PC-3 (cell line): ENCODE measurements around the gene PLPPR3. TPM values are rescaled to one million over a fixed set of nuclear protein-coding genes. Genes with fewer than 3 reads are reported as not detected.

Source experiments
- ATAC-seq: fragments of 200-7000 bp; cut with Tn5 transposase; 2 replicates; pipeline ENCODE4 v1.9.1; 2020; ENCODE audit warnings: mild to moderate bottlenecking, moderate library complexity
- BruUV-seq: library from RNA; stranded (reverse); fragments of 400-500 nt; replicated peaks from 2 replicates; lab custom pipeline; 2021; lab: Mats Ljungman, UMichigan
- CTCF ChIA-PET: fragments of 300-600 bp; sonication (Branson Sonifier 250); formaldehyde crosslinking; loops from one replicate; lab custom pipeline; 2022; ENCODE audit warnings: antibody characterized with exemption; lab: Charles Lee
- POLR2A ChIA-PET: fragments of 300-600 bp; sonication (Branson Sonifier 250); formaldehyde crosslinking; loops from one replicate; lab custom pipeline; 2022; ENCODE audit warnings: antibody characterized with exemption; ENCODE audit not compliant: unreplicated experiment; lab: Charles Lee
- DNase-seq: peaks from one replicate; pipeline ENCODE4 v3.0.0-alpha.2; 2015
- H2AFZ ChIP-seq: fragments of 300-600 bp; sonication (generic); 2 replicates; pipeline ENCODE4 v1.6.0; 2016; ENCODE audit warnings: antibody characterized with exemption, low read length
- H3F3A ChIP-seq: fragments of 300-600 bp; sonication (generic); one replicate; pipeline ENCODE4 v1.6.0; 2017; ENCODE audit warnings: antibody characterized with exemption, low read length, control low read depth, mild to moderate bottlenecking; ENCODE audit not compliant: unreplicated experiment
- H3K27ac ChIP-seq: fragments of 300-600 bp; sonication (generic); 2 replicates; pipeline ENCODE4 v1.5.1; 2016; ENCODE audit warnings: mild to moderate bottlenecking, low read length
- H3K27me3 ChIP-seq: fragments of 300-600 bp; sonication (generic); 2 replicates; pipeline ENCODE4 v1.6.1; 2016; ENCODE audit warnings: low read length, mixed read lengths
- H3K36me3 ChIP-seq: fragments of 300-600 bp; sonication (generic); 2 replicates; pipeline ENCODE4 v1.6.1; 2016; ENCODE audit warnings: low read depth, mixed run types, low read length, mixed read lengths
- H3K4me1 ChIP-seq: fragments of 300-600 bp; sonication (generic); 2 replicates; pipeline ENCODE4 v1.5.1; 2016; ENCODE audit warnings: low read length; ENCODE audit not compliant: insufficient read depth
- H3K4me2 ChIP-seq: fragments of 300-600 bp; sonication (generic); 2 replicates; pipeline ENCODE4 v1.6.0; 2016; ENCODE audit warnings: low read length
- H3K4me3 ChIP-seq: fragments of 300-600 bp; sonication (generic); 2 replicates; pipeline ENCODE4 v1.5.1; 2016; ENCODE audit warnings: mild to moderate bottlenecking, low read length, mixed read lengths
- H3K79me2 ChIP-seq: fragments of 300-600 bp; sonication (generic); 2 replicates; pipeline ENCODE4 v1.6.1; 2017; ENCODE audit warnings: low read length, mixed read lengths
- H3K9ac ChIP-seq: fragments of 300-600 bp; sonication (generic); 2 replicates; pipeline ENCODE4 v1.6.0; 2016; ENCODE audit warnings: mild to moderate bottlenecking, low read length
- H3K9me2 ChIP-seq: fragments of 300-600 bp; sonication (generic); replicated peaks from 2 replicates; pipeline ENCODE4 v1.6.1; 2016; ENCODE audit warnings: mixed run types, low read length, mixed read lengths
- H3K9me3 ChIP-seq: fragments of 300-600 bp; sonication (generic); 2 replicates; pipeline ENCODE4 v1.6.1; 2016; ENCODE audit warnings: low read length, mixed read lengths
- H4K20me1 ChIP-seq: fragments of 300-600 bp; sonication (generic); 2 replicates; pipeline ENCODE4 v1.6.1; 2016; ENCODE audit warnings: low read length, mixed read lengths
- EZH2 ChIP-seq: fragments of 300-600 bp; sonication (generic); IDR thresholded peaks from one replicate; pipeline ENCODE4 v1.6.1; 2017; ENCODE audit warnings: antibody characterized with exemption, mild to moderate bottlenecking, low read length; ENCODE audit not compliant: unreplicated experiment
- EZH2phosphoT487 ChIP-seq: fragments of 300-600 bp; sonication (generic); IDR thresholded peaks from 2 replicates; pipeline ENCODE4 v1.6.1; 2018; ENCODE audit warnings: mild to moderate bottlenecking, antibody characterized with exemption, low read length, borderline replicate concordance
- intact Hi-C: fragments of 100-400 bp; cut with micrococcal nuclease; formaldehyde crosslinking; loops from 2 replicates; pipeline ENCODE4 v1.9.0; 2023
- total RNA-seq: library from RNA; depleted of rRNA; stranded (reverse); fragments of >200 nt; gene quantifications from 2 replicates; pipeline ENCODE4 v1.2.3, GENCODE V29; 2014
- TF ChIP-seq, protein P1 (sequence below): fragments of 300-600 bp; sonication (generic); conservative IDR thresholded peaks from 2 replicates; pipeline ENCODE4 v1.5.1; 2017; ENCODE audit warnings: antibody characterized with exemption, low read depth, mild to moderate bottlenecking, low read length

Gene PLPPR3
- total RNA-seq, 1 experiment from 2014 or later = not detected

DNA sequence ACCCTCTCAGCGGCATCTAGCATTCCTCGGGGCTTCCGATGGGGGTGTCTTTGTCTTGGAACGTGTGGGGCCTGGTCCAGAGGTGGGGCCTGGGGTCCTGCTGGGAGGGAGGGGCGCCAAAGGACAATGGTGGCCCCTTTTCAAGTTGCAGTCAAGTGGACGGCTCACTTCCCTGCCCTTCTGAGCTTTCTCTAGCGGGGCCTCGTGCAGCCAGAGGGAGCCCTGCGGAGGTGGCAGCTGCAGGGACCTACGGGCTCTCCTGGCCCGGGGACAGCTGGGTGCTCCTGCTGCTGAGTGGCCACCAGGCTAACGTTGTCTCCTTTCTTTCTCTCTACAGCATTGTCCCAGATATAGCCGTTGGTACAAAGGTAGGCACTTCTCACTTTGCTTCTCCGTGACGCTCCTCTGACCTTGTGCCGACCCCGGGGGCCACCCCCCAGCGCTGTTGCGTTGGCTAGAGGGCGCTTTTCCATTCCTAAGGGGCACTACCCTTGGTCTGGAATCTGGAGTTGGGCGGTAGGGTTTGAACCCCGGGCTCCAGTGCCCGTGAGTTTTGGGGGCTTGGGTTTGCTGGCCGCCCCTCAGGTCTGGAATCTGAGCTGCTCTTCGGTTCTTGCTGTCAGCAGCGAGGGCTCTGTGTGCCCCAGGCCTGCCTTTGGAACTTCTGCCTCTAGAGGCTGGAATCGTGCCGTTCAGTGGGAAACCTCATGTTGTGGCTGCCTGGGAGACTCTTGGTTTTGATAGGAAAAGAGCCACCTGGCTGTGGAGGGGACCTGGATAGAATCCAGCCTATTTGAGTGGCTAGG is 22.5 kb downstream of the PLPPR3 start:
- H4K20me1 ChIP-seq = peaks cover 63% of the 10 kb centered on the region

DNA sequence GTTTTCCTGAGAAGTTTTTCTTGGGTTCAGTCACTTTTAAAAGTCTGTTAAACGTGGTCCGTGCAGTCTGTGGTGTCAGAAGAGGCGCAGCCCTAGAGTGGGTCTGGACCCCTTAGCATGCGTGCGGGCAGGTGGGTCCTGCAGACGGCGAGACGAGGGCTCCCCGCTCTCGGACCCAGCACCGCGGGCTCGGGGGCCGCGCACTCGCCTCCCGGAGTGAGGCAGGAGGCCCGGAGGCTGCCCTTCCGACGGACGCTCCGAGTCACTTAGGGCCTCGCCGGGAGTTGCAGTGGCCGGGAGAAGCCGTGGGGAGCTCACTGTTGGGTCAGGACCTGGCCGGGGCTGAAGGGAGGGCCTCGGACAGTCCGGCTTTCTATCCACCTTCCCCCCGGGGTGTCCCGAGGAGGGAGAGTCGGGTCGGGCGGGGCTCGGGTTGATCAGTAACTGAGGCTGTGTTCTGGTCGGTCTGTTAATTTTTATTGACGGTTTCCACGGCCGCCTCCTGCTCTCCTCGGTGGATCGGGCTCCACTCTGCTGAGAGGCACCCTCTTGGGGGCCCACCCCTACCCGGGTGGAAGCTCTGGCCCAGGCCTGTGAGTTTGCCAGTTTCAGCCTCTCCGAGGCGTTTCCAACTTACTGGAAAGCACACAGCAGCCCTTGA is 23.2 kb downstream of the PLPPR3 start:
- POLR2A ChIA-PET = no interaction called here
- CTCF ChIA-PET = interaction anchor here (0.6 kb wide), 3 partner anchors 28 to 135 kb away, joined by 3 read pairs; no protein-coding TSS in a partner anchor
- no peaks in the 10 kb centered on the region for H3F3A ChIP-seq
- H3K9ac ChIP-seq = peak overlapping the region; percentile 93
- no peak overlapping the region for H2AFZ ChIP-seq
- H3K4me1 ChIP-seq = peaks cover 26% of the 10 kb centered on the region
- DNase-seq = no peak
- H3K27me3 ChIP-seq = no peaks in the 10 kb centered on the region
- peaks cover 57% of the 10 kb centered on the region for H3K79me2 ChIP-seq
- TF ChIP-seq EZH2 (no peak), EZH2phosphoT487 (no peak)
- TF ChIP-seq, protein P1, sequence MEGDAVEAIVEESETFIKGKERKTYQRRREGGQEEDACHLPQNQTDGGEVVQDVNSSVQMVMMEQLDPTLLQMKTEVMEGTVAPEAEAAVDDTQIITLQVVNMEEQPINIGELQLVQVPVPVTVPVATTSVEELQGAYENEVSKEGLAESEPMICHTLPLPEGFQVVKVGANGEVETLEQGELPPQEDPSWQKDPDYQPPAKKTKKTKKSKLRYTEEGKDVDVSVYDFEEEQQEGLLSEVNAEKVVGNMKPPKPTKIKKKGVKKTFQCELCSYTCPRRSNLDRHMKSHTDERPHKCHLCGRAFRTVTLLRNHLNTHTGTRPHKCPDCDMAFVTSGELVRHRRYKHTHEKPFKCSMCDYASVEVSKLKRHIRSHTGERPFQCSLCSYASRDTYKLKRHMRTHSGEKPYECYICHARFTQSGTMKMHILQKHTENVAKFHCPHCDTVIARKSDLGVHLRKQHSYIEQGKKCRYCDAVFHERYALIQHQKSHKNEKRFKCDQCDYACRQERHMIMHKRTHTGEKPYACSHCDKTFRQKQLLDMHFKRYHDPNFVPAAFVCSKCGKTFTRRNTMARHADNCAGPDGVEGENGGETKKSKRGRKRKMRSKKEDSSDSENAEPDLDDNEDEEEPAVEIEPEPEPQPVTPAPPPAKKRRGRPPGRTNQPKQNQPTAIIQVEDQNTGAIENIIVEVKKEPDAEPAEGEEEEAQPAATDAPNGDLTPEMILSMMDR = no peak
- intact Hi-C loops = no loop called here
- peak overlapping the region; percentile 88 for H3K4me3 ChIP-seq
- peaks cover 52% of the 10 kb centered on the region for H3K36me3 ChIP-seq
- no TSS peak for BruUV-seq
- ATAC-seq = no peak
- peak overlapping the region; percentile 100 for H3K4me2 ChIP-seq
- no peaks in the 10 kb centered on the region for H3K9me3 ChIP-seq
- peaks cover 56% of the 10 kb centered on the region for H4K20me1 ChIP-seq
- H3K9me2 ChIP-seq = no peaks in the 10 kb centered on the region
- H3K27ac ChIP-seq = peak overlapping the region; percentile 72; the same call in 1 of the 2 replicates

More for the DNA sequence above, 22.5 kb downstream of the PLPPR3 start:
- Histone ChIP-seq H3K79me2 (peaks cover 65% of the 10 kb centered on the region), H3F3A (no peaks in the 10 kb centered on the region), H3K4me1 (peaks cover 26% of the 10 kb centered on the region), H3K27ac (peak overlapping the region; percentile 72), H2AFZ (no peak overlapping the region), H3K27me3 (no peaks in the 10 kb centered on the region), H3K9me2 (no peaks in the 10 kb centered on the region), H3K36me3 (peaks cover 58% of the 10 kb centered on the region), H3K4me2 (peak overlapping the region; percentile 100), H3K4me3 (peak overlapping the region; percentile 88), H3K9me3 (no peaks in the 10 kb centered on the region), H3K9ac (peak overlapping the region; percentile 93)
- ChIA-PET POLR2A (no interaction called here), CTCF (interaction anchor here (0.6 kb wide), 1 partner anchor 29 kb away, joined by 3 read pairs; no protein-coding TSS in a partner anchor)
- peak; percentile 26 for DNase-seq
- no peak for ATAC-seq
- TF ChIP-seq, protein P1 = peak; percentile 36; the same call in 1 of the 2 replicates
- TF ChIP-seq EZH2phosphoT487 = no peak
- no peak for TF ChIP-seq EZH2
- BruUV-seq = no TSS peak
- intact Hi-C loops = no loop called here
